ENCODE measurements around the gene ALK.

Gene ALK

DNA sequence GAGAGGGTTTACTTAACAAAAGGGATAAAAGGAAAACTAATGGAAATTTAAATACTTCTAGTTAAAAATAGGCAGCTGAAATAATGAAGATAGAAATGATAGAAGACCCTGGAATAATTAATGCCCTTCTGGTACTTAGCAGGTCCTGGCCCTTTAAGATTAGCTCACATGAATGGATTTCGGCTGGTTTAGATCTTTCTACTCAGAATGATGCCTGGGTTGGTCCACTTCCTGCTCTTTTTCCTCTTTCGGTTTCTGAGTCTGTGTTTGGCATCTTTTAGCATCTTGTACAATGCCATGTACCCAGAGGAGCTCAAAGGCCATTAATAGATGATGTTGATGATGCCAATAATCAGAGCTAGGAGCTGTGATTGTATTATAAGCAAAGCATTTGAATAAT is 515.7 kb downstream of the ALK start:
- DNase-seq (ENCODE audit: low read depth in 2 of 2), result no peak

DNA sequence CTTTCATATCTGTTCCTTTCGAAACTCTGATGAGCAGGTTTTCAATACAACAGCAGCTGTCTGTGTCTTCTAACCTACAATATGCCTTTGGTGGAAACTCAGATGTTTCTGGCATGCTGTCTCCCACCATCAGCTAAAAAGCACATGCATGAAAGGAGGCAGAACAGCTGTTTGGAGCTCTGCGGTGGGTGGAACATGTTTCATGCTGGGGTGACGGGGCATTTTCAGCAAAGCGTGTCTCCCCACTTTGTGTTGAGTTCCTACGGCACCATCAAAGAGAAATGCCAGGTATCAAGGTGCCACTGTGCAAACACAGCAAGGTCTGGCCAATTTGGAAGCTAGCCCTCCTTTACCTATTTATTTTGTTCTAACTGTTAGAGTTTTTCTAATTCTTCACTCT is 516.1 kb downstream of the ALK start:
- DNase-seq (ENCODE audit: low read depth in 2 of 2), result no peak

DNA sequence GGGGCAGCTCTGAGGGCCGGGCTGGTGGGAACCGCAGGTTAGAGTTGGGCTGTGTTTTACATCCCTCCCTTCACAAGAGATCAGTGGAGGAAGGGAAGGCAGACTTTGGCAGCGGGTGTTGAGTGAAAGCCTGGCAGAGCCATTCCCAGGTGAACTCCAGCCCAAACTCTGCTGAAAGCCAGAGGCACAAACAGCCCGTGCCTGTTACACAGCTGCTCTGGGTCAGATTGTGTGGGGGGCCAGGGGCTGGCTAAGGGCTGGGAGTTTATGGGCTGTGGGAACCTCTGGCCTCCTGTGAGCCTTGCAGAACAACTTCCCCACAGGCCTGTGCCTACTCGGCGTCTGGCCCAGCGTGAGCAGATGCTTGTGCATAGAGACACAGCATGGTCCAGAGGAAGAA is 519.4 kb downstream of the ALK start:
- DNase-seq (ENCODE audit: low read depth in 2 of 2), result no peak

DNA sequence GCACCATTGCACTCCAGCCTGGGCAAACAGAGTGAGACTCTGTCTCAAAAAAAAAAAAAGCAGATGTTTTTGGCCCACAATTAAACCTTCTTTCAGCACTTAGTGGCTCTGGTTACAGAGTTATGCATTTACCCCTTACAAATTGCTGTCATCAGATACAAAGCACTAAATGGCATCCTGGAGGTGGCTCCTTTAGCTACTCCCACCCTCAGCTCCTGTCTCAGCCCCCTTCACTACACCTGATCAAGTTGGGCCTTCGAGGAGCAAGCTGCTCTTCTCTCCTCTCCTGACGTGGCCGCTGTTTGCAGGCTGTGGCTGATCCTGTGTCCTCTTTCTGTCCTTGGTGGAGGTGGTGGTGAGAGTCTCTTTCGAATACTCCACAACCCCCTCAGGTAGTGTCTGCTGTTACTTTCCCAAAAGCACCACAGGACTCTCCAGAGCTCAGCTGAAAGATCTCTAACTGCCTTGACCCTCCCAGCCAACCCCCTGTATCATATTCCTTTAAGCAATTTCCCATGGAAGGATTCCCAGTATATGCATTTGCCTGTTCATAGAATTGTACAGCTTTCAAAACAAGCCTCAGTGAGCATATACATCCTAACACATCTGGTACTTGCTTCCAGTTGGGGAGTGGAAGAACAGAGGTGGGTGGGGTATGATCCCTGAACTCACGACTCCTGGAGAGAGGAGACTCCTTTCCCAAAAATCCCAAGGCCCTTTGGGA is 520.3 kb downstream of the ALK start:
- DNase-seq (ENCODE audit: low read depth in 2 of 2), result no peak

DNA sequence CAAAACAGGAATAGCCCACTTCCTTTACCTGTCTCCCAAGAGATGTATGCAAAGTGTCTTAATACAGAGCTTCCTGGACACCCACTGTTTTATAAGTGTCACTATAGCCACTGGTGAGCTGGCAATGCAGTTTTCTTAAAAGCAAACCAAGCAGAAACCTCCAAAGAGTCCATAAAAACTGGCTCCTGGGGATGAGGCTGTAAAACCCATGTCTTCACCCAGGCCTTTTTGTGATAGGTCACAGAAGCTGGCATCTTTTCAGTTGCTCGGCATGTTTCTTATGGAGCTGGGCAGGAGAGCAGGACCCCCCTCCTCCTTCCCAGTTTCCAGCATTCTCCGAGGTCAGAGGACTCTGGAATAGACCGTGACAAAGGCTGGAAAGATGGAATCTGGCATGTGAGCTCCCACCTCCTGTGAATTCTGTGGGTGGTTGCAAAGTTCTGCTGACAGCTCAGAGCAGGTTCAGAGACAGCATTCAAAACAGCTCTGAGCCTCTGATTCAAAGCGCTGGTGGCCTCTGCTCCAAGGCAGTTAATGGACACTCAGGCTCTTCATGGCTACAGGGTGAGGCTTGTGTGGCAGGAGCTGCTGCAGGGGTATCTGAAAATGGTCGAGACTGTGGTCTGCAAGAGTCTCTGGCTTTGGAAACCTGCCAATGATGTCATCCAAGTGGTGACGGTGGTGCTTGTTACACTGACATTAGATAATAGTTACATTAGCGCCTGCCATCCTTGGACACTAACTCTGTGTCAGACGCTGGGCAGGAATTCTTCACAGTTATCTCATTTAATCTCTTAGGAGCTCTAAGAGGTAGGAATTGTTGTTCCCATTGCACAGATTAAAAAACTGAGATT is 522.8 kb downstream of the ALK start:
- DNase-seq (ENCODE audit: low read depth in 2 of 2), result no peak

DNA sequence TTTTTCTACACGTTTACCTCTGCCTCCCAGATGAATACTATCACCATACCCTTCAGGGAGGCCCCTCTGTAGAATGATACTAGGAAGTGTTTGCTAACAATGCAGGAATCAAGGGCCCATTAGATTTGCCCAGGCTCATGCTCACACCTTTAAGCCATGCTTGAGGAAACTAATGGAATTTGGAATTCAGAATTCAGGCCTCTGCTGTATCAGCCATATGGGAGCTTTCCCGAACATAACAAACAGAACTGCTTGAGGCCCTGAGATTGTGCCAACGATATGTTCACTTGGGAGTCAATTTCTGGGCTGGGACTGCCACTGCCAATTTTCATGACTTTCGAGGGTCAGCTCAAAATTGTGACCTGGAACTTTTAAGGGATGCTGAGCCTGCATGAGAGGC is 523.7 kb downstream of the ALK start:
- DNase-seq (ENCODE audit: low read depth in 2 of 2), result no peak

DNA sequence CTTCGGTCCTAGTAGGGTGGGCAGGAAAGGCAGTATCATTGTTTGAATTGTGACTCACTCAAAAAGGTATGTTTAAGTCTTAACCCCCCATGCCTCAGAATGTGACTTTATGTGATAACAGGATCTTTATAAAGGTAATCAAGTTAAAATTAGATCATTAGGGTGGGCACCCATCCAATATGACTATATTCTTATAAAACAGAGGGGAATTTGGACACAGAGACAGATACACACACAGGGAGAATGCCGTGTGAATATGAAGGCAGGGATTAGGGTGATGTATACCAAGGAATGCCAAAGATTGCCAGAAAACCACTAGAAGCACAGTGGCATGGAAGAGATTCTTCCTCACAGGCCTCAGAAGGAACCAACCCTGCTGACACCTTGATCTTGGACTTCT is 524.3 kb downstream of the ALK start:
- no peak for DNase-seq (ENCODE audit: low read depth in 2 of 2)

DNA sequence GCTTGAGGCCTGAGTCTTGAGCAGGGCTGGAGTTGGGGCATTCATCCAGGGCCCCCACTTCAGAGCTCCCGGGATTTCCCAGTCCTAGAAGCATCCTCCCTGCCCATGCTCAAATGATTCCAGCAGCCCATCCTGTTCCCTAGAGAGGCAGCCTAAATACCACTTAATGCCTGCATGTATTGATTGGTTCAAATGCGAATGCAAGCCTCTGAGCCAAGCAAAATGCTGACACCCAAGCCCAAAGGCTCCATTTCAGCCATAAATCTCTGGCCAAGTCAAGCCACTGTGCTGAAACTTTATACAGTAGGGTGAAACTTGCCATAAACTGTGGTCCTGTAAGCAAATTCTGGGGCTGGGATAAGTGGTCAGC is 526.4 kb downstream of the ALK start:
- no peak for DNase-seq (ENCODE audit: low read depth in 2 of 2)

DNA sequence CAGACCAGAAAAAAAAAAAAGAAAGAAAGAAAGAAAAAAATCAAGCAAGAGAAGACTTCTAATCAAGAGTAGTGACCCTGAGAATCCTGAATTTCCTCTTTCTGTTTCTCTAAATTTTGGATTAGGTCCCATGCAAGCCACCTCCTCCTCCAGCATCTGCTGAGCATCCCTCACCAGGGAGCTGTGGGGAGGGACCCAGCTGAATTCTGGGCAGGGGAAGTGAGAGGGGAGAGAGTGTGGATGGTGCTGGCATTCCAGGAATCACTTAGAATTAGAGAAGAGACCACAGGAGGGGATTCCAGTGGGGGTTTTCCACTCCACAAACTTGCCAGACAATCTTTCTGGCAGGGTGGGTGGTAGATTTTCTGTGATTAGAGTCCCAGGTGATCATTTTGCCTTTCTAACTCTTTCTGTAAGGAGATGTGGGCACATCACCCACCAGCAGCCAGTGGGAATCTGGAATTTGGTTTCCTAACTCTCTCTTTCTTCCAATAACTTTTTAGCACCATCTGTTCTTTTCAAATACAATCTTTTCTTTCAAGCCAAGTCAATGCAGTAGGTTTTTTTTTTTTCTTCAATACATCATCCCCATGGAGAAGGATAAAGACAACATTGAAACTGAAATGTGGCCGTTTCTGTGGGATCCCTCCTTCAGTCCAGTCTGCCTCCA is 526.9 kb downstream of the ALK start:
- DNase-seq (ENCODE audit: low read depth in 2 of 2), result no peak

DNA sequence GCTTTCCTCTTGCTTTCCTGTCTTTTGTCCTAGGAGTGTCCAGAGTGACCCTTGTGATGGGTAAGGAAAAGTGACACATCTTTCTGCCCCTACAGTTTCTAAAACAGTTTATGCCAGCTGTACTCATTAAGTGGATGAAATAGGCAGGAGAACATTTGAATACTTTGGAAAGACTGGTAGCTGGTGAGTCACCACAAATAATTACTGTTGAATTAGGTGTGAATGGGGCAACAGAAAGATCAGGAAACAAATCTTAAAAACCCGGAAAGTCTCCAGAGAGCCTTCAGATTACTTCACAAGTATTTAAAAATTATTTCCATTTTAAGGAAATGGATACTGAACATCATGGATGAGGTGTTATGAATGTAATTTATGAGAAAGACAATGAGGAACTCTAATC is 527.7 kb downstream of the ALK start:
- no peak for DNase-seq (ENCODE audit: low read depth in 2 of 2)

DNA sequence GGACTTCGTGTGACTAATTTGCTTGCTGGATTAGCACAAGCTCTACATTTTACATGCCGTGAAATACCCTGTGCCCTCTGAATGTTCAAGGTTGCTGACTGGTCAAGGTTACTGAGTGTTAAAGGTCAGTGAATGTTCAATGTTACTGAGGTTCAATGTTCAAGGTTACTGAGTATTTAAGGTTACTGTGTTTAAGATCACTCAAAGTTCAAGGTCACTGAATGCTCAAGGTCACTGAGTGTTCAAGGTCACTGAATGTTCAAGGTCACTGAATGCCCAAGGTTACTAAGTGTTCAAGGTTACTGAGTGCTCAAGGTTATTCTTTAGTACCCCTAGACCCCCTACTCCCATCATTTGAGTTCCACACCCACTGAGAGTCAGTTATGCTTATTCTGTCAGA is 528.6 kb downstream of the ALK start:
- no peak for DNase-seq (ENCODE audit: low read depth in 2 of 2)

DNA sequence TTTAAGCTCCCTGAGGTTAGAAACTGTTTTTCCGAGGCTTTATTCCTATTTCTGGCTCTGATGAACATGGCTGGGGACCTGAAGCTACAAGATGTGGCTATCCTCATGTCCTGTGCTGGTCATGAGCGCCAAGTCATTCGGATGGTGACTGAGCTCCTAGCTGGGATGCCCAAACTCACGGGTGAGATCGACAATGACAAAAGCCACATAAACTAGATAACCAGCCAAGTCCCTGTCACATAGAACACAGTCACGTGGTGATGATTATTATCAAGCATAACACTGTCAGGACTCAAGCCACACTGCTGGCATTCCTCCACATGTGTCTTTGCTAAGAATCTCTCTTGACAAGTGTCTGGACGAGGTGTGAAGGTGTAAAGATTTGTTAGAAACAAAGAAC is 531.2 kb downstream of the ALK start:
- DNase-seq (ENCODE audit: low read depth in 2 of 2), result no peak

DNA sequence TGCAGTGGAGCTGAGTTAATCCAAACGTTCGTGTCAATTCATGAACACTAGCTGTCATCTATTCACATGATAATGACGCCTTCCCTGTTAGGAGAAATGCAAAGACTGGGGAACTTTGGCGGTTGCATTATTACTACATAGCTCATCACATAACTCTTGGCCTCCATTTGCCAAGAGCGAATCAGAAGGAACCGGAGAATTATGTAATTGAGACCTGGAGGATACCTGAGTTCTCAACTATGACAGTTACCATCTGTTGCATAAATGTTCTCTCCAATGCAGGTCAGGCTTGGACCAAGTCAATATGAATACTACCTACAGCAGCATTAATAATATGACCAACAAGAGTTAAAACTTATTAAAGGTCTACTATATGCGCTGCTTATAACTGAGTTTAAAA is 531.7 kb downstream of the ALK start:
- DNase-seq (ENCODE audit: low read depth in 2 of 2), result no peak

DNA sequence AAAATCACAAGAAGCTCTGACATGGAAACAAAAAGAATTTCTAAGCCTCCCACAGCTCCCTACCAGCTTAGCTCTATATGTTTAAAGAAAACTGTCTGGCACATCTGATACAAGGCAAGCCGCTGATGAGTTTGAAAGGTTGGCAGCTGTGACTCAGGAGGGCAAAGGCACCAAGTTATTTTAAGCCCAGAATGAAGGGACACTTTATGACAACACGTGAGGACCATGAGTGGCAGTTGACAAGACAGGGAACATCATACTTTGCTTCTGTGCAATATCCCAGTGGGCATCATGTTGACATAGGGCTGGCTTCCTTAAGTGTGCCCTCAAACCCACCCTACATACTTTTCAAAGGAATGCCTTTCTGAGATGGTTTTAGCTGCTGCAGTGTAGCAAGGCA is 533.3 kb downstream of the ALK start:
- DNase-seq (ENCODE audit: low read depth in 2 of 2), result no peak

DNA sequence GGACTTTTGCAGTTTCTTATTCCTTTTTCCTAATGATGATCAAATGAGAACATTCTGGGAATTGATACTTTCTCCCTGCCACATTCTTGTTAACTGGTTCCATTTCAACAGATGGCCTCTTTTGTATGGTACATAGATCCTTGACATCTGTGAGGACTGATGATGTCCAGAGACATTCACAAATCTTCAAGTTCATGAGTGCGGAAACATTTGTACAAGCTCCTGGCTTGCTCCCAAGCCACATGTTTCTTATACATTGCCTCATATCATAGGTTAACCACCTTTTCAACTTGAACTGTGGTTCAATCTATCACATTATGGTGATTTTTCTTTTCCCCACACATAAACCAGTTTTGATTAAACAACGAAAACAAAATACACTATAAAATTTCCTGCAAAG is 538.9 kb downstream of the ALK start:
- no peak for DNase-seq (ENCODE audit: low read depth in 2 of 2)

DNA sequence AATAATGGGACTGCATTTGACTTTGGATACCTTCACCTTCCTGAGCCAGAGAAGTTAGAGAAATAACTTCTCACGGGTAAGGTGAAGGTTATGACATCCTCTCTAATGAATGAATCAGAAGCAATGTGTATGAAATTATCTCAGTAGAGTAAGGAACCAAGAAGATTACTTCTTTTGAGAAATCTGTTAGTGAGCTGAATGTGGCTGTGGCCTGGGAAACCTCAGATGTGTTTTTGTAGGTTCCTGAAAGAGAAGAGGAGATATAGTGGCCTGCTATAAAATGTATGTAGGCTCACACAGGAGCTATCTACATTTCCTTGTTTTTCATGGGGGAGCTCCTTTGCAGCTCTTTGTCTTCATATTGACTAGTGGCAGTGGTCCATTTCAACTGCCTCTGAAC is 543.6 kb downstream of the ALK start:
- DNase-seq (ENCODE audit: low read depth in 2 of 2), result no peak

DNA sequence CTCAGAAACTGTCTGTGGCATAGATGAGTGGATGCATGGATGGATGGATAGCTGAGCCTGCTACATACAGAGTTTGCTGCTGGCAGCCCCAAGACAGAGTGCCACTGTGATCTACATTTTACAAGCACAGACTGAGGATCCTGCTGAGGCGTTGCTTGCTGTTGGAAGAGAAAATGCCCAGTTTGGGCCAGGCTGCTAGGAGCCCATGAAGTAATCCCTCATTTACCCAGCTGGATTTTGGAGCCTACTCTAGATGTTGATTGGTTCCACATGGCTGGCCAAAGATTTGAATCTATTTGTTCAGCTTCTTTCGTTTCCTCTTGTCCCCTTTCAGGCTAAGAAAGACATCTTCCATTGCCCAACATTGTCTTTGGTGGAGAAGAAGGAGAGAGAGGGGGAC is 544.8 kb downstream of the ALK start:
- DNase-seq (ENCODE audit: low read depth in 2 of 2), result no peak

DNA sequence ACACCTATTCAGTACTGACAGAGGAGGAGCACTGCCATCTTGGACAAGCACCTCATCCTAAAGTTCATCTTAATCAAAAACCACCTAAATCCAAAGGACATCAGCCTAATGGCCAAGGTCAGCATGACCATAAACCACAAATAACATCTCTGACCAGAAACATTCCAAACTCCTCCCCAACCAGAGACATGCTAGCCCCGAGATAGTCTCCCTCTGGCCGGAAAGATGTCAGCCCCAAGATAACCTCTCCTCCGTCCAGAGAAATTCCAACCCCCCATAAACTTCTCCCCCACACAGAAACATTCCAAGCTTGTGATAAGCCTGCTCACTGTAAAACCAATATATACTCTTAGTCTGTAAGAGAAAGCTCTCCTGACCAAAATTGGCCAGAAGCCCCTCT is 545.5 kb downstream of the ALK start:
- DNase-seq (ENCODE audit: low read depth in 2 of 2), result no peak

DNA sequence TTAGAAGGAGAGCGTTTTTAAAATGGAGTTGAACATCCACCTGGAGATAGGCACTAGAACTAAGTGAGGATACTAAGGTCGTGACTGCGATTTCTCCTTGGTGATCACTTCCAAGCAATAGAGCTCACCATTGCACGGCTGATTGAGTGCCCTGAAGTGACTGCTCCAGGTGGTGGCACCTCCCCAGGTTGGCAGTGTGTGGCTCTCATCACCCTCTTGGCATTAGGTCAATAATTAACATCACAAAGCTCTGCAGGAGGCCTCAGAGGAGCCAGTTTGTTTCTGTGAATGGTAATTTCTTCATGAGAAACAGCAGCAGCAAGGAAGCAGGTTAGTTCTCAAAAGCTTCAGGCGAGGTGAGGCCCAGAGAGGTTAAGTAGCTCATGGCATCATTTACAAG is 546.6 kb downstream of the ALK start:
- DNase-seq (ENCODE audit: low read depth in 2 of 2), result no peak

DNA sequence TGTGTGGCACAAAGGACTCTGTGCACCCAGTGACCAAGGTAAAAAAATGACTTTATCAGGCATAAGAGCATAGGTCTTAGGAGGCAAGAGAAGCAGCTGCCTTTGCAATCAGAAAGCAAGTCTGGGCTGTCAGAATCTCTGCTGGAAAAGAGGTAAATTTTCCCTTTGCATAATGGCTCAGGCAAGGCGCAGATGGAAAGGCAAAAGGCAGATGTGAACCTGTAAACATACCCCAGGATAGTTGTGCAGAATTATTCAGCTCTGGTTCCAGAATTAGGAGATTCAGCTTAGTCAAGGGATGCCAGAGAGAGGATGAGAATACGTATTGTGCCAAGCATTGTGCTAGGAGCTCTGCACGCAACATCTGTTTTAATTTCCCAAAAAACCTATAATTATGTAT is 547.5 kb downstream of the ALK start:
- no peak for DNase-seq (ENCODE audit: low read depth in 2 of 2)

DNA sequence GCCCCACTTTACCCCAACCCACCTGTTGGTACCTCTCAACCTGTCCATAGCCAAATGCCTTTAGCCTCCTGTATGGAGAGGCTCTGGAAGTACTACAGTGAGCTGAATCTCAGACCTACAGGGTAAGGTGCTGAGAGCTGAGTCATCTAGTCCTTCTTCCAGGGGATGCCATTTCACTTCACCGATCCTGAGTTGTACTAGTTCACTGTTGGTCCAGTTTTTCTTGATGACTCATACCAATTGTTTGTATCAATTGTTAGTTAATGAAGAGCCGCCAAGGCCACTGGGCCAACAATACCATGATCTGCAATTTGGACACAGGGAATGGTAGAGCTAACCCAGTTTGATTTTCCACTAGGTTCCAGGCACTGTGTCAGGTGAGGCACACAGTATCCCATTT is 549.2 kb downstream of the ALK start:
- DNase-seq (ENCODE audit: low read depth in 2 of 2), result no peak

DNA sequence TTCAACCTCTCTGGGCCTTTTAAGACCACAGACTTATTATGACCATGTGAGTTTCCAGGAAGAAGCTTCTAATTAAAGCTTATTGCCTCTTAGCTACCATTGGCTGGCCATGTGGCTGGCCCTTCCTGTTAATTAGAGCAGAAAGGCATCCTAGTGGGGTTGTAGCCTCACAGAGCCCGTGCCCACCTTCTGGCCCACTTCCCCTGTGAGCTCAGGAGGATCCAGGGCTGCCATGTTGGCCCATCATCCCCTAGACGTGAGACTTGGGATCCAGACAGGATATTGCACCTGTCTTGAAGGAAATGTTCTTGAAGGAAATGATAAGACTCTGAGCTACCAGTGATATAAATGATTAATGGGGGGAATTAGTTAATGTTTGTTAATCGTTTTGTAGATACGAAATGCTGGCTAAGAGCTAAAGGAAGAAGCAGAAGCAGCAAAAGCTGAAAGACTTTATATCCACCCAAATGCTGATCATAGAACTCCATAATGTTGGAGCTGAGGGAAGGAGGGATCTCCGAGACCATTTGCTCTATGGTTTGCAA is 550.7 kb downstream of the ALK start:
- DNase-seq (ENCODE audit: low read depth in 2 of 2), result no peak

DNA sequence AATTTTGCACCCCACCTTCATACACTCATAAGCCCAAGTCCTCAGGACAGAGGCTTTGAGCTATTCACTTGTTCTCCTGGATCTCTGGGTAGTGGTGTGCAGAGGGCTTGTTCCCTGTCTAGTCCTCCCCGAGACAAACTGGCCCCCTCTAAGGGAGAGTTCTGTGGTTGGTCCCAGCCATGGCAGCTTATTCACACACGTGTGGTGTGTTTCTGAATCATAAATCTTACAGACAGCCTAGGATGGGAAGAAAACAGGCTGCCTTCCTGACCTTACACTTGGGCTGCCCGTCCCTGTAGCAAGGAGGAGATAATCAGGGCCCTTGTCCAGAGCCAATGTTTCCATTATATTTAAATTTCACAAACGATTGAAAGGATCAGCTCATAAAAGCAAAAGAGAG is 551.2 kb downstream of the ALK start:
- no peak for DNase-seq (ENCODE audit: low read depth in 2 of 2)

All from stimulated activated CD4-positive, alpha-beta T cell treated with anti-CD3 and anti-CD28 coated beads, Interleukin-12 subunit alpha, Interleukin-12 subunit beta, amount 100 ng/mL, for 24 hours (primary cell).